GM19043 (cell line): ENCODE measurements around the gene TMEM132D.
A peak's percentile ranks its signal among the peaks of the same experiment; 100 is the strongest.
"Not testable (repeated sequence)": the region's sequence is repeated elsewhere in the genome, so short reads cannot be mapped to it uniquely, and the experiment has no call there.

ENCODE experiments used
- ATAC-seq: cut with Tn5 transposase; IDR thresholded peaks from one replicate; pipeline ENCODE4 v1.9.1; 2021; ENCODE audit warnings: low read depth; ENCODE audit not compliant: unreplicated experiment

Gene TMEM132D

DNA sequence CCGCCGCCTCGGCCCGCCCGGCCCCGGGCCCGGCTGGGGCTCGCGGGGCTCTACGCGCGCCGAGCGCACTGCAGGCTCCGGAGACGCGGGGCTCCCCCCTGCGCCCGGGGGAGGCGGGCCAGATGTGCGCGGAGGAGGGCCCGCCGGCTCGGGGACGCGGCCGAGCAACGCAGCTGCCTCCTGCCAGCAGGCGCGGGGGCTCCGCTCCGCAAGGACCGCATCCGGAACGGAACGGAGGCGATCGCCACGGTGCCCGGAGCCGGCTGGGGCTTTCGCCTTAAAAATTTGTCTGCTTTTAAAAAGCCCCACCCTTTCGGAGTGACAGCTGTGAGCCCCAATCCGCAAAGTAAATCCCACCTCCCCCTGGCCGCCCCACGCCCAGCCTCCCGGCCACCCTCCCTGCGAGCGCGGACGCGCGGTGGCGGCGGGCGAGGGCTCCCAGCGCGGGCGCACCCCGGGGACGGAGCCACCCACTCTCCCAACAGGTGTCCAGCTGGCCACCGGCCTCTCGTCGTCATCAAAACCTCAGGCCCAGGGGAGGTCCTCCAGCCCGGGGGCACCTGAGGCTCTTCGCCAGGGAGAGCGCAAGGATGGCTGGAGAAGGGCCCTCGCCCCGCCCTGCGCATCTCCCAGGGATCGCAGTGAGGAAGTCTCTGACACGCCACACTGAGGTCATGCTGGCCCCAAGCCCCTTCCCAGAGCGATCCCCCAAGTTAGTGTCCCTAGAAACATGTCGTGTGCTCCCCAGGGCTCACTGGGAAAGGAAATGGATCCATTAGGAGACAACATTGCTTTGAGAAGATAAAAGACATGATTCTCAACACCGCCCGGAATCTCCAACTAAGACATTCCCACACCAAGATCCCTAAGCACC lies at the start of gene TMEM132D:
Gene TMEM132D, minus strand, starts transcription at position 70 of the 874 bp plus-strand sequence.
- no peak for ATAC-seq

DNA sequence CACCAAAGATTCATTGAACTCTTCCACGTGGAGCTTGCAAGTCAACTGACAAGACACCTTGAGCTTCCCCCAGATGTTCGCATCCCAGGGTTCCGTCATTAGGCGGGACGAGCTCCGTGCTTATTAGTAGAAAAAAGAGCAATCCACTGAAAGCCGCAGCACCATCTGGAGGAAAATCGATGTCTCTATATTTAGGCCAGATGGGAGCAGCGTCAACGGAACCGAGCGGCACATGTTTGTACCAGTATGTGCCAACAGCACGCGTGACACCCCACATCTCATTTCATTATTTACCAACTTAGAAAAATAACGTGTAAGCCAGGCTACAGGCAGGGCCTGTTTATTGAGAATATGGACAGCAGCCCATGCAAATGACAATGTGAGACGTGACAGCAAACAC lies 45.8 kb upstream of the TMEM132D start:
- ATAC-seq: no peak

DNA sequence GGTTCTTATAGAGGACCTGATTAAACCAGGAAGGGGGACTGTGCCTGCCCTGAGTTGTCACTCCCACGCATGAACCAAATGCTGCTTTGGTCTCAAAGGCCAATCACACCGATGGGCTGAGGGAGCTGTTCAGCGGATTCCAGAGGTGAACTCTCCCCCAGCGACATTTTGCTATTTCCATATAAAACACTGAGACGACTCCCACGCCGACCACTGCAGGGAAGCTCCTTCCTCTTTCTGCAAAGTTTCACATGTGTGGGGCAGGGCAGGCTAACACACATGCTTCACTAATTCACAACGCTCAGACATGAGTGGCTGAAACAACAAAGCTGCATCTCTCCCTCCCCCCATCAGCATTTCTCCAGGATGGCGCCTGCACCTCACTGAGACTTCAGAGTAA lies 37.8 kb upstream of the TMEM132D start:
- ATAC-seq: no peak

GRCh38 chr12:129938089-129938488 lies 34.3 kb upstream of the TMEM132D start:
- ATAC-seq: no peak

DNA sequence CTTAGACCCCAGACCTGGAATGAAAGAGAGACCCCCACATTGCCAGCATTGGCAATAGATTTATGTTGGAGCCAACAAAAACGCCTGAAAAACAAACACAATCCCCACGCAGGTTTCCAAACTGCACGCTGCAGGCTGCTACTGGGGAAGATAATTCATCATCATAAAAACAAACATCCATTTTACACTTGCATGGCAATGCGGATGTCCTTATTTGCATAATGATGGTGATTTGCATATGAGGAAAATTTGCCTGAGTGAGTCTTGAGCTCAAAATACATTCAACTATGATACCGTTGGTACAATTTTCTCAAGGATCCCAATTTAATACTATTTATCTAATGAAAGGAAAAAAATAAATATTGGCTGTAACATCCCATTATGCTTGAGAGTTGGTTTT lies 33.6 kb upstream of the TMEM132D start:
- no peak for ATAC-seq

GRCh38 chr12:129928643-129929042 lies 24.8 kb upstream of the TMEM132D start:
- ATAC-seq: no peak

DNA sequence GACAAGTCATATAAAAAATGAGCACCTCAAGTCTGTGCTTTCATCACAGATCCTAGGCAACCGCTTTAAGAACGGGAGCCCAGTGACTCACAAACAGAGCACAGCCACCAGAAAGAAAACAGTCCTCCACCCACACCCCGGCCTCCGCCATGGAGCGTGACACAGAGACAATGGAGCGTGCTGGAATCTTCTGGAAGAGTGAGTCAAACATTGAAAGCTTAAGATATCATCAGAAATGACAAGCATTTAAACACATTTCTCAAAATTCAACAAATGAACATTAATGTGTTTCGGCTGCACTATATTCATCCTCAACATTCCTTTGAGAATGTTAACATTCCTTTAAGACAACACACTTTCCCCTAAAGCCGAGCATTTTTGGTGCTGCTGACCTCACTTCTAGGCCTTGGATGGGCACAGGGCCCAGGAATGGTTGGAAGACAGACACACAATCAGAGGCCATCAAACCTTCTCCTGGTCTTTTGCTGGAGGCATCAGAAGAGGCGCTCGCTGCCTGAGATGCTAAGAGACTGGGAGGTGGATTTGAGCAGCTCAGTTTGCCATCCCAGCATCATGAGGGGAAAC lies 23.6 kb upstream of the TMEM132D start:
- no peak for ATAC-seq

DNA sequence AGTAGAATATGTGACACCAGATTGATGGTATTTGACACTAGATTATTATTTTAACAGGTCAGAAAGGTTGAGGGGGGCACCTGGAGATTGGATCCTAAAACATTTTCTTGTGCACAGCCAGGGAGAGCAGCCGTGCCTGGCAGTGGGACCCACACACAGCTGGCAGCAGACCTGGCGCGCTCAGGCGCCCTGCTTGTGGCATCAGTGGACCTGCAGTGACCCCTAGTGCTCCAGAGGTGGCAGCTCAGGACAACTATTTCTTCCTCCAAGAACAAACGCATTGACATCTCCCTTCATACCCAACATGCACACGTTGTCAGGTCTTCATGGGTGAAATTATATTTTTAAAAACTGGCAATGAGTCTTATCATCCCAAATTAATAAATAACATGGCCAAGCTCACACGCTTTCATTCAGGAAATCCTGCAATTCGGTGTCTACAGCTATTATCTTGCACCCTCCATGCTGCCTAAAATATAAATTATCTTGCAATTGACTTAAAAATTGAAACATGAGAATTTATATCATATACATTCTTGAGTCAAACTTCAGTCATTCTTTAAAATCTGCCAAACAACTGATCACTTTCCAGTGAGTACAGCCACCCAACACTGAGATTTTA lies 7.7 kb upstream of the TMEM132D start:
- ATAC-seq: peak; percentile 58

GRCh38 chr12:129909051-129910020 lies 5.5 kb upstream of the TMEM132D start:
- ATAC-seq: no peak

DNA sequence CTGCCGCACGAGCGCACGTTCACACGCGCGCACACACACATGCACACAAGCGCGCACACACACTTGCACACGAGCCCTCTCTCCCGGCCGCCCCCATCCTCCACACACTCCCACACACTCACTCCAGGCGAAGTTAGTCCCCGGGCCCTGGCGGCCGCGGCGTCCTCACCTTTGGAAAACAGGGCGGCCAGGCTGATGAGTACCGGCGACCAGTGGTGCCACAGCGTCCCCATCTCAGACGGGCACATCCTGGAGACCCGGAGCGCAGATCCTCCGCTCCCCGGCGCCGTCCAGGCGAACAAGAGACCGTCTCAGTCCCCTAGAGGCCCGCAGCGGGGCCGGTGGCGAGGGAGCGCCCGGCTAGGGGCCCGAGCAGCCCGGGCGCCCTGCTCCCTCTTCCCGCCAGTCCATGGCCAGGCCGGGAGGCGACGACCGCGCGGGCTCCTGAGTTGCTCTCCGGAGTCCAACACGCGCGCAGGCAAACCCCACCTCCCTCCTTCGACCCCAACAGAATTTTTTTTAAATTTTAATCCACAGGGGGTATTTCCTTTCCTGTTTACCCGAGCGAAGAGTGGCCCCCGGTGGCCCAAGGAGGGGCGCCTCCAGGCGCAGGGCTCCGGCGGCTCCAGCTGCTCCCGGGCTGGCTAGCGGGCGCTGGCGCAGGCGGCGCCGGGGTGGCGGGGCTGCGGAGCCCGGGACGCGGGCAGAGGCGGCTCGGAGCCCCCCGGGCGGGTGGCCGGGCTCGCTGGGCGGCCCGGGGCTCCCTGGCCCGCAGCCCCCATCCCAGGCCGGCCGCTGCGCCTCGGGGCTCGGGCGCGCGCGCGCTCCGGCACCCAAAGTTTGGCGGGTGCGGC lies 506 bp downstream of the TMEM132D start:
- ATAC-seq: no peak

DNA sequence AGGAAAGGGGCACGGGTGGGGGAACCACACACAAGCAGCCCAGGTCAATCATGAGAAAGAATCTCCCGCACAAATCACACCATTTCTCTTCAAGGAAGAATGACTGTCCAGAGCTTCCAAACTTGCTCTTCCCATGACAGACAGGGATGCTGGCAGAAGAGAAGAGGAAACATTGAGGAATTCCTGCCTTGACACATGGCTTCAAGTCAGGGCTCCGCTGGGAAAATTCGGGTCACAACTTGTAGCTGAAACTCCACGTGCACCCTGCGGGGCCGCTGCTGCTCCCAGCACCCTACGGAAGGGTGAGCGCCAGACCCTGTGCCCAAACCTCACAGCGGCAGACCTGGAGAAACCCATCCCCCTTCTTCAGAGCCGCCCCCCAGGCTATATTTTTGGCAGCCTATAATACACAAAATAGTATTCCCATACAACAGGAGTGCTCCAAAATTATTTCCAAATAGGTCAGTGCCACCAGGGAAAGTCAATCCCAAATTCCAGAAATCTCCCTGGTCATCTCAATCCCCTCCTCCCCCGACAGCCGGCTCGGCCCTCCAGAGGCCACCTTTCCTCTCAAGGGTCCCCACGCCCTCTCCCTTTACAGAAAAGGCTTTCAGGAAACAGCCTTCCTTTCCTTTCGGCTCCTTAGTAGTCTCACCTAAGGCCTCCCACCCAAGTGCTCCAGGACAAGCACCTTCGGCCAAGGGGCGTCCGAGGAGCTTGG lies 1.3 kb downstream of the TMEM132D start:
- ATAC-seq: no peak

DNA sequence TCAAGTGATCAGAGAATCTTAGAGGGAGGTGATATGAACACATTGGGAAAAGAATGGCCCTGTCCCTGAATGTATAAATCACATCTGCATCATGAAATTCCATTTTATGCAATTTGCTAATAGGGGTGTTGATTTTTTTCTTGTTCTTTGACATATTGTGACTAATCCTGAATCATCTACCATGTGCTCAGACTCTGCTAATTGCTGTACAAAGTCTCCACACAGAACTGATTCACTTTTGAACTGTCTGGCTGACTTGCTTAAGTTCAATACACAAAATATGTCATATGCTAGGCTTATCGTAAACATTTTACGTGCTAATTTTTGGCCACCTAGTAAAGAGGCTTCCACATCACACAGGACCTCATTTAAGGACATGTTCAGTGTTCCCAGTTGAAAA lies 2.6 kb downstream of the TMEM132D start:
- ATAC-seq: no peak

DNA sequence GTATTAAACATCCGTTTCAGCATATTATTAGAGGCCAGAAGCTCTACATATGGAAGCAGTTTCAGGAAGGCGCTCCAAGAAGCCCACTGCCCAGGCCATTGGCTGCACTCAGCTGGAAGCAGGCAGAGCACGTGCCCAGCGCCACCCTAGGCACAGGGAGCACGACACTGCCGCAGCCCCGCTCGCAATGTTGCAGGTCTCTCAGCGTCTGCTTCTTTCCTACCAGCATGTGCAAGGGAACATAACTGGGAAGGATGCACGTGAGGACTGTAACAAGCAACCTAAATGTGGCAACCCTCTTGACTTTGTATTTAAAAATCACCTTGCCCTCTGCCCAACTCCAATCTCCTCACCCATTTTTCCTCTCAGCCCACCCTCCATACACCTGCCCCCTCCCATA lies 3.5 kb downstream of the TMEM132D start:
- no peak for ATAC-seq

- not testable (repeated sequence) for ATAC-seq
These were observed 4.8 kb downstream of the TMEM132D start for GRCh38 chr12:129899045-129899444.

GRCh38 chr12:129893691-129894090 lies 10.1 kb downstream of the TMEM132D start:
- ATAC-seq: no peak

GRCh38 chr12:129887101-129887500 lies 16.7 kb downstream of the TMEM132D start:
- ATAC-seq: no peak

DNA sequence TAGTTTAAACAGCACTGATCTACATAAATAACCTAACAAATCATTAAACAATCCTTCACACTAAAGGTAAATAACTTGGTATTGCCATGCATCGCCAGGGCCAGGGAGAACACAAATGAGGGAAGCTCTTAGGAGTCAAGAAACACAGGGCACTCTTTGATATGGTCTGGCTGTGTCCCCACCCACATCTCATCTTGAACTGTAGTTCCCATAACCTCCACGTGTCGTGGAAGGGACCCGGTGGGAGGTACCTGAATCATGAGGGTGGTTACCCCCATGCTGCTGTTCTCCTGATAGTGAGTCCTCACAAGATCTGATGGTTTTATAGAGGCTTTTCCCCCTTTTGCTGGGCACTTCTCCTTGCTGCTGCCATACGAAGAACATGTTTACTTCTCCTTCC lies 17.3 kb downstream of the TMEM132D start:
- no peak for ATAC-seq

DNA sequence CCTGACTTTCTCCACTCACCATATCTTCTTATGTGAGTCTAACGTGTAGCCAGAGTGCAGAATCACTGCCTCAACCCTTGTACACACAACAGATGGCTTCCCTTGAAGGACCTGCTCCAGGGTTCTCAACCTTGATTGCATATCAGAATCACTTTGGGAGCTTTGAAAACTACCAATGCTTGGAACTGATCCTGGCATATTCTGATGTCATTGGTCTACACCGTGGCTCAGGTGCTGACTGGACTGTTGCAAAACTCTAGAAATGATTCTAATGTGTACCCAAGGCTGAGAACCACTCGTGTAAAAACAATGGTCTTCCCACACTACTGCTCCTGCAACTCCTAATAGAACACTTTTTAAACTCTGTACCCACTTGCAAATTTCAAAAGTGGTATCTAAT lies 18.5 kb downstream of the TMEM132D start:
- no peak for ATAC-seq

- no peak for ATAC-seq
These were observed 26.4 kb downstream of the TMEM132D start for GRCh38 chr12:129877411-129877810.
